GM18511 (cell line): ENCODE measurements around the gene MEP1A.
"Not testable (repeated sequence)": the region's sequence is repeated elsewhere in the genome, so short reads cannot be mapped to it uniquely, and the experiment has no call there.

ENCODE experiments used
- ATAC-seq: cut with Tn5 transposase; IDR thresholded peaks from one replicate; pipeline ENCODE4 v1.9.1; 2021; ENCODE audit warnings: mild to moderate bottlenecking, moderate library complexity; ENCODE audit not compliant: unreplicated experiment

Gene MEP1A, protein sequence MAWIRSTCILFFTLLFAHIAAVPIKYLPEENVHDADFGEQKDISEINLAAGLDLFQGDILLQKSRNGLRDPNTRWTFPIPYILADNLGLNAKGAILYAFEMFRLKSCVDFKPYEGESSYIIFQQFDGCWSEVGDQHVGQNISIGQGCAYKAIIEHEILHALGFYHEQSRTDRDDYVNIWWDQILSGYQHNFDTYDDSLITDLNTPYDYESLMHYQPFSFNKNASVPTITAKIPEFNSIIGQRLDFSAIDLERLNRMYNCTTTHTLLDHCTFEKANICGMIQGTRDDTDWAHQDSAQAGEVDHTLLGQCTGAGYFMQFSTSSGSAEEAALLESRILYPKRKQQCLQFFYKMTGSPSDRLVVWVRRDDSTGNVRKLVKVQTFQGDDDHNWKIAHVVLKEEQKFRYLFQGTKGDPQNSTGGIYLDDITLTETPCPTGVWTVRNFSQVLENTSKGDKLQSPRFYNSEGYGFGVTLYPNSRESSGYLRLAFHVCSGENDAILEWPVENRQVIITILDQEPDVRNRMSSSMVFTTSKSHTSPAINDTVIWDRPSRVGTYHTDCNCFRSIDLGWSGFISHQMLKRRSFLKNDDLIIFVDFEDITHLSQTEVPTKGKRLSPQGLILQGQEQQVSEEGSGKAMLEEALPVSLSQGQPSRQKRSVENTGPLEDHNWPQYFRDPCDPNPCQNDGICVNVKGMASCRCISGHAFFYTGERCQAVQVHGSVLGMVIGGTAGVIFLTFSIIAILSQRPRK

DNA sequence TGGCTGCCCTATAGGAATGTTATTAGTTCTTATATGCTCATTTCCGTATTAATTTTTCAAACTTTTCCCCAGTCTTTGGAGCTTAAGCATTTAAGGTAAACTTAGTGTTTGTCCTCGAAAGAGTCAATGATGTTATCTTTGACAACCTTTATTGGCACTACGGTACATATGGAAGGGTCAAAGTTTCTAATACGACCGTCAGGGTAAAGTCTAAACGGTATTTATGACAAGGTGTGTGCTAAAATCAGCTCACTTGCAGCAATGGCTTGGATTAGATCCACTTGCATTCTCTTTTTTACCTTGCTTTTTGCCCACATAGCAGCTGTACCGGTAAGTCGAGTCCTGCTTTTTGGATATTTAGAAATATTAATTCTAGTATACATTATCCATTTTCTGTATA is at the start of gene MEP1A:
Gene MEP1A, plus strand, starts transcription at position 252 of the 400 bp plus-strand sequence. Its CDS starts 10 bp downstream, at position 262.
- ATAC-seq: no peak

DNA sequence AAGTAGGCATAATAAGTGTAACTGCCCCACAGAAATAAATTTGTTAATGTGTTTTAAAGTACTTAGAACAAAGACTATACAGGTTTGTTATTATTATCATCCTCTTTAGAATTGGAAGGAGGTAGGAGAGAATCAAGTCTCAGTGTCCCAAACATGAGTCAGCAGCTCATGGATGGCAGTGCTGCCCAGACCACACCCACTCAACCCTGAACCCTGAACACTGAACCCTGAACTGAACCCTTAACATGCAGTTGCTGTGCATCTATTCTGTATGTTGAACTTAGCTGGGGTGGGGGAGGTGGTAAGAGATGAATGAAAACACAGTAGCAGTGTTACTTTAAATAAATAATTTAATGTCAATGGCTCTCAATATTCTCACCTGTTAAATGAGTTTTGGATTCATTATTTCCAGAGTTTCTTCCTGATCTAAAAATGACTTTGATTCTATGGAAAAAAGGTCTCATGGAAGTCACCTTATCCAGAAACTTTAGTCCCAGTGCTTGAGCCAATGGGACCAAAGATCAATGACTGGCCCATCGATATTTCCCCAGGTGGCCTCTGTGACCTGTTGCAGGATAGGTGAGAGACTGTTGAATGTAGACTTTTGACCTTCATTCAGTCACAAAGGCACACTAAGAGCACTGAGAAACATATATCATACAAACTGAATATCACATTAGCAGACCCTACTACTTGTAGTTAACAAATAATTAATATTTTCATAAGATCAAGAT is 49.6 kb upstream of the MEP1A start:
- no peak for ATAC-seq

- ATAC-seq: not testable (repeated sequence)
Observed at GRCh38 chr6:46744159-46744725, 48.9 kb upstream of the MEP1A start.

DNA sequence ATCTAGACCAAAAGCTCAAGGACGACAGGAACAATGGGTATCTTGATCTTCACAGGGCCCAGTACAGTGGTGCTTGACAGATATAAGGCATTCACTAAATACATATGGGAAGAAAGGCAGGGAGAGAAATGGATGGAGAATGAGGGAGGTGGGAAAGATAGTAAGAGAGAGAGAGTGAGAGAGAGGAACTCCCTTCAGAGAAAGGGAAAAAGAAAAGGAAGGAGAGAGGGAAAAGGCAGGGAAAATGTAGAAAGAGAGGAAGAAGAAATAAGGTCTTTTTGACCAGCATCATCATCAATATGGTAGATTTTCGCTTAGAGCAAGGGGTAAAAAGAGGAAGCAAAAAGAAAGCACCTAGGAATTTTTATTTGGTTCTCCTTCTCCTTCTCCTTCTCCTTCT is 47.2 kb upstream of the MEP1A start:
- ATAC-seq: no peak

DNA sequence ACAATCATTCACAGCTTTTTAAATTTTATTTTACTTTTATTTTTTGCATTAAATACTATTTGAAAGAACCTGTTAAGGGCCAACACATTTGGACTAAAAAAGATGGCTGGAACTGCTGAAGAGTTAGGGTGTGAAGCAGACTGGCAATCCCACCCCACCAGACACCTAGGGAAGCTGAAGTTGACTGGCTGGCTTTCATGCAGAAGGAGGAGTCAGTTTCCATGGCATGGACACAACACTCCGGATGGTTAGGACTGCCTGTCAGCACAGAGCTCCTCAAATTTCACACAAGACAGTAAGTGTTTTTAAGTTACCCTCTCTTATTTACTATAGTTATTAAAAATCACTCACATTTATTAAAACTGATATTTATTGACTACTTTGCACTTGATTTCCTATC is 46.5 kb upstream of the MEP1A start, which contains the start of gene ANKRD66:
Gene ANKRD66, plus strand, starts transcription at position 238 of the 400 bp plus-strand sequence. CDS start 5,016 bp downstream, outside the sequence.
- ATAC-seq: no peak

DNA sequence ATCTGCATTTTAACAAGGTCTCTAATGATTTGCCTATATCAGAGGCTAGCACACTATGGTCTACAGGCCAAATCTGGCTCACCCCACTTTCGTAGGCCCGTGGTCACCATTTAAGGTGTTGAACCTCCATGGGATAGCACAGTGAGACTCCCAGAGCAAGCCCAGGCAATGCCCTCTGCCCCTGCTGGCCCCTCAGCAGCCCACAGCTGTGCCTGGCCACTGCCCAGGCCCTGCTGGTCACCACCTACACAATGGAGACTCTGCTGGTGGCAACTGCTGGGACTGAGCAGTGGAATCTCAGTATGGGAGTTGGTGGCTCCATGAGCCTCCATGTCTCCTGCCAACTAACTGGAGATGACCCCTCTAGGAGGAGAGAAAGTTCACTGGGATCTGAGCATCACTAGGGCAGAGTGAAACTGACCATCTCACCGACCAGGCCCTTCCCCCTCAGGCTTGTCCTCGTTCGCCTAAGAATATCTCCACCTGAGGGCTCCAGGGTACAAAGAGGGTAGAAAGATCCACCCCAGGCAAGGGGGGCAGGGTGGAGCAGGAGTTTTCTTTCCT is 44.2 kb upstream of the MEP1A start:
- no peak for ATAC-seq

- ATAC-seq: no peak
Observed at GRCh38 chr6:46749731-46750130, 43.5 kb upstream of the MEP1A start.

DNA sequence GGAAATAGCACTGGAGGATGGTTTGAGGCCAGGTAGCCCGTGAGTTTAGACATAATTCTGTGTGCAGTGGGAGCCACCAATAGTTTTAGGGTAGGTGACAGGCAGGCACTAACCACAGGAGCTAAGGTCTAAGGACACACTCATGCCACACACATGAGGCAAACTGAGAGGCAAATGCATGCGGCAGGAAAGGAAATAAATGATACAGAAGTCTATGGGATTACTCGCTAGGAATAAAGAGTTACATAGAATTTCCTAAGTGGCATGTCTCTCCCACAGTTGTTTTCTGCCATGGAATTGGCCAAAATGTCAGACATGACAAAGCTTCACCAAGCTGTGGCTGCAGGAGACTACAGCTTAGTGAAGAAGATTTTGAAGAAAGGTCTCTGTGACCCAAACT is 41.5 kb upstream of the MEP1A start:
- no peak for ATAC-seq

DNA sequence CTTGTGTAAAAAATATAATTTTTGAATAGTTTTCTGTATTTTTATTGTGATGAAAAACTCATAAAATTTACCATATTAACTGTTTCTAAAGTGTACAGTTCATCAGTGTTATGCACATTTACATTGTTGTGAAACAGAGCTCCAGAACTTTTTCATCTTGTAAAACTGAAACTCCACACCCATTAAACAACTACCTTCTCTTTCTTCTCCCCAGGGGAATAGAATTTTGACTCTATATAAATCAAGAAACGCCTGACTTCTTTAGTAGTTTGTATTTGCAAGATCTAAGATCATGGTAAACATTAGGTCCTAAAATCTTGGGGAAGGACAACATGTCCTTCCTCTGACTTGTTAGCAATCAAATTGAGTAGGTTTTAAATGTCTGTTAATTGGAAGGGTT is 37.3 kb upstream of the MEP1A start:
- ATAC-seq: no peak

GRCh38 chr6:46756469-46757213 is 36.5 kb upstream of the MEP1A start:
- ATAC-seq: no peak

DNA sequence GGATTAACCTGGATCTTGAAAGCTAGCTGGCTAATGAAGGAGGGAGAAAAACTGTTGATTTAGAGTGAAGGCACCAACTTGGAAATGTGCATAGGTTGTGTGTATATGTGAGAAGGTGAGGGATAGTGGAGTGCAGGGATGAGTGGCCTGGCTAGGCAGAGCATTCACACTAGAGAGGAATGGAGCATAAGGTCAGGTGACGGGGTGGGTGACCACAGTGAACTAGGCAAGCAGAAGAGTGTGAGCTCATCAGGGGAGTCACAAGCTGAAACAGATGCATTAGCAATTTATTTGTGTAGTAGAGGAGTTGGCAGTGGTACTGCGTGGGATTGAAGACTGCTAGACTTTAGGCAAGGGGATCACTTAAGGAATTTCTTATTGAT is 36.0 kb upstream of the MEP1A start:
- ATAC-seq: no peak

DNA sequence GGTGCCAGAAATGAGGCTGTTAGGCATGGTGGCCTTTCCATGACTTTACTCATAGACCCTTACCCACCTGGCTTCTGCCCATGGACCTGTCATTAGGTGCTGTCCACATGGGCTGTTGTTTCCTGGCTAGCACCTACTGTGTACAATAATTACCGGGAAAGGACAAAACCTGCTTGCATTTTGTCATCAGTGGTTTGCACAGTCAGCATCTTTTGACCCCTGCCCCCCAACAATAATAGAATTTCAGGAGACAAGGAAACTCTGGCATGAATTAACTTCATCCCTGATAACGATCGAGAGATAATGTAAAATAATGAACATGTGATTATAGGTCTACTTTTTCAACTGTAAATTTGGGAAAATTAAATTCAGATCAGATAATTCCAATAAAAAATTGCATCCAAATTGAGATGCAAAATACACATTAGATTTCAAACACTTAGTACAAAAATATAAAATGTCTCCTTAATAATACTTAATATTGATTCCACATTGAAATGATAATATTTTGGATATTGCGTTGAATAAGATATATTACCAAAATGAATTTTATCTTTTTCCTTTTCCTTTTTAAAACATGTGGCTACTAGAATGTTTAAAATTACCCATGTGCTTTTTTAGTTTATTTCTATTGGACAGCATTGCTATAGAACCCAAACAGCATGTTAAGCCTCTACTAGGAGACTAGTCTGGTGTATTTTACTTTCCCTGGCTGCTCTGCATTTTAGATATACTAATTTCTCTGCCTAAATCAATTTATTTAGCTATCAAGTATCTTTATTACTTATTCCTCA is 34.0 kb upstream of the MEP1A start:
- ATAC-seq: no peak

- no peak for ATAC-seq
Observed at GRCh38 chr6:46760925-46761324, 32.3 kb upstream of the MEP1A start.

DNA sequence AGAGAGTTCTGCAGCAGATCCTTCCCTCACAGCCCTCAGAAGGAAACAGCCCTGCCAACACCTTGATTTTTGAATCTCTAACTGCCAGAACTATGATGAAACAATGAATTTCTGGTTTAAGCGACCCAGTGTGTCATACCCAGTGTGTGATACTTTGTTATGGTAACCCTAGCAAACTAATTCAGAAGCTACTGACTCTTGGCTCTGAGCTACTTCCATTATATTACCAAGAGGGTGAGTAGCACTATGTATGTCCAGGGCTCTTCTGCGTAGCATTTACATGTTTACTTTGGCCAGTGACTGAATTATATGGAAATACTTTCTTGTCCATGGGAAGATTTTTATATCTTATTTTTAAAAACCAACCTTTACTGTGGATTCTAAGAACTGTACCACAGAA is 29.7 kb upstream of the MEP1A start:
- no peak for ATAC-seq

DNA sequence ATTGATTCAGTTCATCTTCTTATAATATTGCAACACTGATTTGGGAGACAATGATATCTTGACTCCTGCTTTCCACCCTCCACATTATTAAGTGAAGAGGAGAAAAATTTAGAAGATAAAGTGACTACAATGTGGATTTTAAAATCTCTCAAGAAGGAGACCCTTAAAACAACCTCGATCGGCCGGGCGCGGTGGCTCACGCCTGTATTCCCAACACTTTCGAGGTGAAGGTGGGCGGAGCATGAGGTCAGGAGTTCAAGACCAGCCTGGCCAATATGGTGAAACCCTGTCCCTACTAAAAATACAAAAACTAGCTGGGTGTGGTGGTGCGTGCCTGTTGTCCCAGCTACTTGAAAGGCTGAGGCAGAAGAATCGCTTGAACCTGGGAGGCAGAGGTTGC is 28.9 kb upstream of the MEP1A start:
- ATAC-seq: not testable (repeated sequence)

GRCh38 chr6:46764961-46765360 is 28.2 kb upstream of the MEP1A start:
- ATAC-seq: no peak

GRCh38 chr6:46772016-46772415 is 21.2 kb upstream of the MEP1A start:
- no peak for ATAC-seq

DNA sequence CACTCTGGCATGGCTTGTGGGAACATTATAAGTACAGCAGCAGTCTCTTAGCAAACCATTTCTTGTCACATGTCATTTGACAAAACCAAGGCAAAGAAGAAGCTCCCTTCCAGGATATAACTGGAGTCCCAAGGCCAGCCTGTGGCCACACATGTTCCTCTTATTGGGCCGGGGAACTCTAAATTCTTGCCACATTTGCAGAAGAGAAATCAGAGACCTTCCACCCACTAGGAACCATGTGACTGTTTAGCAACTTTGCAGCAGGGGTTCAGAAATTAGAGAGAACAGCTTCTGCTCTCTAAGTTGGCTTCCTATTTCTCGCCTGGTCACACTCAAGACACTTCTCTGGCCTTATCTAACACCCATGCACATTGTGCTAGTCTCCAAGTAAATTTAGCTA is 20.4 kb upstream of the MEP1A start:
- no peak for ATAC-seq

- ATAC-seq: no peak
Observed at GRCh38 chr6:46773201-46773855, 19.9 kb upstream of the MEP1A start.
